Bronchial epithelial cell (primary cell): ENCODE measurements around the gene PBX1. TPM values are rescaled to one million over a fixed set of nuclear protein-coding genes. Genes with fewer than 3 reads are reported as not detected.

Source experiments
- DNase-seq: peaks from one replicate; pipeline ENCODE4 v3.0.0-alpha.2; 2010; ENCODE audit warnings: low read depth
- FAIRE-seq: peaks from 2 replicates; lab custom pipeline; 2011; peaks lifted over from hg19 to GRCh38; lab: Jason Lieb, UNC
- H3K27me3 ChIP-seq: 2 replicates; pipeline ENCODE4 v1.5.1; 2011; ENCODE audit warnings: low read length; ENCODE audit not compliant: control insufficient read depth, insufficient read depth
- H3K36me3 ChIP-seq: 2 replicates; pipeline ENCODE4 v1.5.1; 2011; ENCODE audit warnings: low read length; ENCODE audit not compliant: control insufficient read depth, insufficient read depth
- H3K4me3 ChIP-seq: 2 replicates; pipeline ENCODE4 v1.5.1; 2011; ENCODE audit warnings: mild to moderate bottlenecking, low read depth, low read length, control low read depth
- CTCF ChIP-seq: IDR thresholded peaks from 2 replicates; pipeline ENCODE4 v1.5.1; 2011; ENCODE audit warnings: mild to moderate bottlenecking, moderate library complexity, low read length, control low read depth, inconsistent platforms; ENCODE audit not compliant: insufficient read depth, severe bottlenecking
- total RNA-seq: library from RNA; depleted of rRNA; stranded (reverse); fragments of >200 nt; gene quantifications from 2 replicates; pipeline ENCODE4 v1.2.1, GENCODE V29; 2014

The PBX1 gene
- total RNA-seq, 1 donor from 2014 or later: 3.2 TPM

DNA sequence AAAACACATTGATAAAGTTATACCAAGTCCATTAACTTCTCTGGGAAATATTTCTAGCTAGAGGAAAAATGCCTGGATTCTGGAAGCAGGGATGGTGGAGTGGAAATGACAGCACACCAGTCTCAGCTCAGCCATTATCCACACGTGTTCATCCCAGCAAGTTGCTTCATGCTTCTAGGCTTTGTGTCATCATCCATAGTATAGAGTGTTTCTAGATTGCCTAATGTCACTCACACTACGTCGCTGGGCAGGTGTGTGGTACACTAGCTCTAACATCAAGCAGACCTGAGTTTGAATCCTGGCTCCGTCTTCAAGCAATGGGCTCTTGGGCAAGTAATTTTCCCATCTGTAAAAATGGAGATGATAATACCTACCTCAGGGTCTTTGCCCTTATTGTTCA is 326.3 kb downstream of the PBX1 start:
- FAIRE-seq (peak; percentile 40), DNase-seq (peak; percentile 68)
- Histone ChIP-seq H3K4me3 (no peak overlapping the region), H3K36me3 (no peaks in the 10 kb centered on the region), H3K27me3 (no peaks in the 10 kb centered on the region)
- TF ChIP-seq CTCF: no peak

- FAIRE-seq (peak; percentile 94), DNase-seq (peak; percentile 87)
- H3K27me3 ChIP-seq: no peaks in the 10 kb centered on the region
- H3K36me3 ChIP-seq: no peaks in the 10 kb centered on the region
- no peak for TF ChIP-seq CTCF
- H3K4me3 ChIP-seq: no peak overlapping the region
Observed at GRCh38 chr1:164886101-164886500, 327.1 kb downstream of the PBX1 start.

GRCh38 chr1:164891615-164892014 is 332.6 kb downstream of the PBX1 start:
- FAIRE-seq (no peak), DNase-seq (no peak)
- TF ChIP-seq CTCF: no peak
- Histone ChIP-seq H3K4me3 (no peak overlapping the region), H3K27me3 (no peaks in the 10 kb centered on the region), H3K36me3 (no peaks in the 10 kb centered on the region)

DNA sequence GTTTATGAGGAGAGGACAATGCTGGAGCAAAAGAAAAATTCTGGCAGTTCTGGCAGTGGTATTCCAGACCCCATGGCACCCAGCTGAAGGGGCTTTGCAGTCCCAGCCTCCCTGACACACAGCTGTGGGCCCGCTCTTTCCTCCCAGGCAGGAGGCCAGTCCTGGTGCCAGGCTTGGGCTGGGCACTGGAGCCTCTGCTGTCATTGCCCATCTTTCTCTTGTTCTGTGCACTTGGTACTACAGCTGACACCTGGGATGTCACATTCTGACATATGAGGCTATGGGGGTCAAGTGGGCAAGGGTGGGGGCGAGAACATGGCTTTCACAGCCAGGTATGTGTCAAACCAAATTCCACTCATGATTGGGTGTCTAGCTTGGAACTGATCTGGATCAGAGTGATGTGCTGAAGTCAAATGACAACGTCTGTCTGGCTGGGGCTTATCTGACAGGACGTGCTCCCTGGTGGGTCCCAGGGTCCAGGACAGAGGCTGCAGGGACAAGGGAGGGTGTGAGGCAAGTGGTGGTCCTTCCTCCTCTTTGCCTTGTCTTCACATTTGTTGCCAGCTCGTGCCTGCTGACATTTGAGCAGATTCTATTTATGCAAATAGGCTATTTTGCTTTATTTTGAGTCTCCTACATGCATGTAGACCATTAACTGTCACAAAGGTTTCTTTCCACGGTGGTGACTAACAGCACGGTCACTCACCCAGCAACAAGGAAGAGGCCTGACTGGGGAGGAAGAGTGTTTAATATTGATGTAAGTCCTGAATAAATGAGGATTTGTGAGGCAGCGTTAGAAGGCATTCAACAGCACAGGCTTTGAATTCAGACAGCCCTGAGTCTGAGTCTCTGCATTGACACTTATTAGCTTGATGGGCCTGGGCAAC is 336.3 kb downstream of the PBX1 start:
- FAIRE-seq: no peak
- DNase-seq: peak; percentile 7
- Histone ChIP-seq H3K4me3 (no peak overlapping the region), H3K27me3 (no peaks in the 10 kb centered on the region), H3K36me3 (no peaks in the 10 kb centered on the region)
- no peak for TF ChIP-seq CTCF

DNA sequence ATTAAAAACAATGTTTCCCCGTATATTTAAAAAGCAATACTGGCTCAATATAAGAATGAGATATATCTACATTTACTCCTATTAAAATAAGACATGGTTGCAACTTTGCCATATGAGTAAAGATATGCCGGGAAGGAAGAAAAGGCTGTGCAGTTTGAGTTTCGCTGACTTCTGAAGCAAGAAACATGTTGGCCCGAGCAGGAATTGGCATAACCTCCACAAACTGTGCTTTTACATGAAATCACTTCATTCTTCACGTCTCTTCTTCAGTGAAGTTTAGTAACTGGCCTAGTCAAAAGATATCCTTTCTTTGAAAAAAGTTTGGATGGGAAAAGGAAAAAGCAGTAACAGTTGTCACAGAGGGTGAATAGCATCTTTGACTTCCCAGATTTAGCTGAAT is 342.0 kb downstream of the PBX1 start:
- H3K36me3 ChIP-seq: no peaks in the 10 kb centered on the region
- FAIRE-seq (no peak), DNase-seq (no peak)
- H3K27me3 ChIP-seq: no peaks in the 10 kb centered on the region
- no peak for TF ChIP-seq CTCF
- no peak overlapping the region for H3K4me3 ChIP-seq
